SK-MEL-5 (cell line): ENCODE results near the gene MTMR1. TPM values are rescaled to one million over a fixed set of nuclear protein-coding genes. Genes with fewer than 3 reads are reported as not detected.

Experiments
- DNase-seq: peaks from one replicate; pipeline ENCODE4 v3.0.0-alpha.2; 2016; ENCODE audit warnings: low read depth, low spot score
- in situ Hi-C: cut with HindIII; loops from 2 replicates; pipeline ENCODE4 v1.10.0; 2016; ENCODE audit warnings: low sequenced_read_pairs, high pct_unique_total_duplicates, low pct_unique_long_range_greater_than_20kb
- polyA plus RNA-seq, 2 experiments: library from polyadenylated mRNA; depleted of rRNA; stranded (reverse); fragments of >200 nt; gene quantifications; 2 replicates each; pipeline ENCODE4 v1.2.3, GENCODE V29; 2015
- total RNA-seq: library from RNA; depleted of rRNA; stranded (reverse); fragments of >200 nt; shearing (Covaris generic); gene quantifications from 2 replicates; pipeline ENCODE4 v1.2.3, GENCODE V29; 2014; rRNA removed

MTMR1 gene
- total RNA-seq: 15.7 and 17.8 TPM in 2 replicates
- 16.3 and 19.9 TPM in 2 replicates for polyA plus RNA-seq (2015; cell fraction: cytosol; rRNA removed)
- 40.9 and 45.6 TPM in 2 replicates for polyA plus RNA-seq (2015; cell fraction: nucleus; rRNA removed)

- no peak for DNase-seq
- in situ Hi-C loops: no loop called here
These were observed at the start of gene MTMR1 for GRCh38 chrX:150692831-150693724. Gene MTMR1 (plus strand): TSS chrX:150693396. CDS start chrX:150693531, 135 bp downstream.

GRCh38 chrX:150643958-150644357, 49.2 kb upstream of the MTMR1 start:
- in situ Hi-C loops: no loop called here
- no peak for DNase-seq

- in situ Hi-C loops: no loop called here
- no peak for DNase-seq
These were observed 48.8 kb upstream of the MTMR1 start for GRCh38 chrX:150644422-150644821.

- DNase-seq: no peak
- in situ Hi-C loops: no loop called here
These were observed 45.9 kb upstream of the MTMR1 start for GRCh38 chrX:150647331-150647730.

- in situ Hi-C loops: no loop called here
- DNase-seq: no peak
These were observed 44.8 kb upstream of the MTMR1 start for GRCh38 chrX:150648296-150648940.

- no peak for DNase-seq
- in situ Hi-C loops: no loop called here
These were observed 43.9 kb upstream of the MTMR1 start for GRCh38 chrX:150649096-150649870.

- no peak for DNase-seq
- in situ Hi-C loops: no loop called here
These were observed 41.3 kb upstream of the MTMR1 start for GRCh38 chrX:150651906-150652305.

- in situ Hi-C loops: no loop called here
These were observed 37.4 kb upstream of the MTMR1 start for GRCh38 chrX:150655788-150656187.

GRCh38 chrX:150663073-150663472, 30.1 kb upstream of the MTMR1 start:
- in situ Hi-C loops: no loop called here
- DNase-seq: no peak

More at GRCh38 chrX:150655788-150656187, 37.4 kb upstream of the MTMR1 start:
- DNase-seq: no peak

- no peak for DNase-seq
- in situ Hi-C loops: no loop called here
These were observed 28.9 kb upstream of the MTMR1 start for GRCh38 chrX:150664290-150664689.

GRCh38 chrX:150676221-150676620, 17.0 kb upstream of the MTMR1 start:
- DNase-seq: no peak
- in situ Hi-C loops: no loop called here

- in situ Hi-C loops: no loop called here
- peak; percentile 14 for DNase-seq
These were observed 12.2 kb upstream of the MTMR1 start for GRCh38 chrX:150680974-150681373.

GRCh38 chrX:150683112-150683511, 10.1 kb upstream of the MTMR1 start:
- in situ Hi-C loops: no loop called here
- no peak for DNase-seq

- in situ Hi-C loops: no loop called here
- DNase-seq: peak; percentile 71
These were observed 9.6 kb upstream of the MTMR1 start for GRCh38 chrX:150683536-150684146.

GRCh38 chrX:150688911-150689451, 4.2 kb upstream of the MTMR1 start:
- no peak for DNase-seq
- in situ Hi-C loops: no loop called here

GRCh38 chrX:150690126-150690525, 3.1 kb upstream of the MTMR1 start:
- no peak for DNase-seq
- in situ Hi-C loops: no loop called here

GRCh38 chrX:150692296-150692695, 900 bp upstream of the MTMR1 start:
- in situ Hi-C loops: no loop called here
- DNase-seq: no peak
